Gastrocnemius medialis (tissue), 4 donors: Measurements from ENCODE around the gene SCAMP3.

ENCODE experiments used
- POLR2A ChIP-seq, 2 donors: fragments of 450-650 bp; IDR thresholded peaks; one replicate each; pipeline ENCODE4 v1.6.1; 2017; ENCODE audit warnings: antibody characterized with exemption in 2 of 2, mild to moderate bottlenecking in 2 of 2, moderate library complexity in 2 of 2
- TF ChIP-seq, protein P1 (sequence below), 5 experiments: fragments of 450-650 bp in 3 of 5; fragments of 200-600 bp in 2 of 5; sonication (generic) in 2 of 5; IDR thresholded peaks in 4 of 5; conservative IDR thresholded peaks in 1 of 5; 1 replicate in 4 of 5; 2 replicates in 1 of 5; pipeline ENCODE4 v1.5.1; 2016 to 2019; ENCODE audit warnings: antibody characterized with exemption in 5 of 5, mild to moderate bottlenecking in 3 of 5, moderate library complexity in 3 of 5

DNA sequence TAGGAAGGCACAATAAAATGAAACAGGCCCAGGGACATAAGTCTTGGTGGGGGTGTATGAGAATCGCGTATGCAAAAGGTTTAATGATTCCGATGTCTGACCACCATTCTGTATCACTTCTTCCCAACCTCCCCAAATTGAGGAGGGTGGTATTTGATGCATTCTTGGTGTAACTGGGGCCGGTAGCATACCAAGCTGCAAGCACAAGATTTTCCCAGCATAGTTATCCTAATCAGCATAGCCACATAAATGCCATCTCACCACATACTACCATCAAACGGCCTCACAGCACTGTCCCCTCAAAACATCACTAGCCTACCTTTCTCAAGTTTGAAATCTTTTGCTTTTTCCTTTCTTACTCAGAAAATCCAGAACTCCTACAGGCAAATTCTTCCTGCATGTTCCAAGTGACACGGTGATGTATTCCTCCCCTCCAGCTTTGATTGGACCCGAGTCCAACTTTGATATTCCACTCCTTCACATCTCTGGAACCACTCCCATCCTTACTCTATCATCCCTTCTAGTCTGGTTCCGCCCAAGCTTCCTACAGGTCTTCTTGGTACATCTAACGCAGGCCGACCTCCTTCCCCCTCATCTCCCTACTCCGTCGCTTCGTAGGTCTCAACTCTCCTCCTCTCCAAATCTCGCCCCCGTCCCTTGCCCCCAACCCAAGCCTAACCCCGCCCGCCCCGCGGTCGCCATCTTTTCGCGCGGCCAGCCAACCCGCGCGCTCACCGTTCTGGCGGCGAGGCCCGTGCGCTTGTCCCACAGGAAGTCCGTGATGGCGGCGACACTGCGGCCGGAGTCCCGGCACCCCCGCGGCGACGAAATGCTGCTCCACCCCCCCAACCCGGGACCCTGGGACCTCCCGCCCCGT is 10.5 kb upstream of the SCAMP3 start:
- TF ChIP-seq POLR2A (IDR thresholded peaks at IDR 0.05), result no peak
- TF ChIP-seq, protein P1, sequence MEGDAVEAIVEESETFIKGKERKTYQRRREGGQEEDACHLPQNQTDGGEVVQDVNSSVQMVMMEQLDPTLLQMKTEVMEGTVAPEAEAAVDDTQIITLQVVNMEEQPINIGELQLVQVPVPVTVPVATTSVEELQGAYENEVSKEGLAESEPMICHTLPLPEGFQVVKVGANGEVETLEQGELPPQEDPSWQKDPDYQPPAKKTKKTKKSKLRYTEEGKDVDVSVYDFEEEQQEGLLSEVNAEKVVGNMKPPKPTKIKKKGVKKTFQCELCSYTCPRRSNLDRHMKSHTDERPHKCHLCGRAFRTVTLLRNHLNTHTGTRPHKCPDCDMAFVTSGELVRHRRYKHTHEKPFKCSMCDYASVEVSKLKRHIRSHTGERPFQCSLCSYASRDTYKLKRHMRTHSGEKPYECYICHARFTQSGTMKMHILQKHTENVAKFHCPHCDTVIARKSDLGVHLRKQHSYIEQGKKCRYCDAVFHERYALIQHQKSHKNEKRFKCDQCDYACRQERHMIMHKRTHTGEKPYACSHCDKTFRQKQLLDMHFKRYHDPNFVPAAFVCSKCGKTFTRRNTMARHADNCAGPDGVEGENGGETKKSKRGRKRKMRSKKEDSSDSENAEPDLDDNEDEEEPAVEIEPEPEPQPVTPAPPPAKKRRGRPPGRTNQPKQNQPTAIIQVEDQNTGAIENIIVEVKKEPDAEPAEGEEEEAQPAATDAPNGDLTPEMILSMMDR (IDR thresholded peaks at IDR 0.05 in 4 of 5, conservative IDR thresholded peaks at IDR 0.05 in 1 of 5), result no peak
